SKM-1 treated with dmso at 0.1 percent for 144 hours (cell line): Measurements from ENCODE around the gene MERTK.
"Not testable (repeated sequence)": the region's sequence is repeated elsewhere in the genome, so short reads cannot be mapped to it uniquely, and the experiment has no call there.

Experiments
- DNase-seq: peaks from one replicate; lab custom pipeline; 2025; ENCODE audit not compliant: unreplicated experiment; lab: John Stamatoyannopoulos, UW

MERTK gene

GRCh38 chr2:111945444-111946293 lies 47.3 kb downstream of the MERTK start:
- no peak for DNase-seq

- no peak for DNase-seq
Measured at GRCh38 chr2:111946294-111947114, 48.1 kb downstream of the MERTK start.

GRCh38 chr2:111947219-111947618 lies 48.8 kb downstream of the MERTK start:
- DNase-seq: no peak

GRCh38 chr2:111948832-111949231 lies 50.4 kb downstream of the MERTK start:
- DNase-seq: no peak

- no peak for DNase-seq
Measured at GRCh38 chr2:111950236-111950635, 51.8 kb downstream of the MERTK start.

- no peak for DNase-seq
Measured at GRCh38 chr2:111951486-111951885, 53.1 kb downstream of the MERTK start.

- no peak for DNase-seq
Measured at GRCh38 chr2:111952871-111953452, 54.6 kb downstream of the MERTK start.

GRCh38 chr2:111954602-111955332 lies 56.4 kb downstream of the MERTK start:
- no peak for DNase-seq

- DNase-seq: no peak
Measured at GRCh38 chr2:111957872-111958354, 59.5 kb downstream of the MERTK start.

GRCh38 chr2:111958901-111959300 lies 60.5 kb downstream of the MERTK start:
- no peak for DNase-seq

GRCh38 chr2:111961663-111962062 lies 63.3 kb downstream of the MERTK start:
- no peak for DNase-seq

- DNase-seq: not testable (repeated sequence)
Measured at GRCh38 chr2:111963086-111963485, 64.7 kb downstream of the MERTK start.

GRCh38 chr2:111963508-111963907 lies 65.1 kb downstream of the MERTK start:
- DNase-seq: not testable (repeated sequence)

- DNase-seq: no peak
Measured at GRCh38 chr2:111965062-111965461, 66.7 kb downstream of the MERTK start.

- no peak for DNase-seq
Measured at GRCh38 chr2:111966241-111966640, 67.8 kb downstream of the MERTK start.

- no peak for DNase-seq
Measured at GRCh38 chr2:111967018-111967417, 68.6 kb downstream of the MERTK start.

GRCh38 chr2:111970453-111970852 lies 72.0 kb downstream of the MERTK start:
- DNase-seq: no peak

GRCh38 chr2:111972955-111973565 lies 74.7 kb downstream of the MERTK start:
- DNase-seq: no peak

- no peak for DNase-seq
Measured at GRCh38 chr2:111973701-111974100, 75.3 kb downstream of the MERTK start.

- no peak for DNase-seq
Measured at GRCh38 chr2:111975053-111975552, 76.7 kb downstream of the MERTK start.
